Stimulated activated CD8-positive, alpha-beta memory T cell treated with anti-CD3 and anti-CD28 coated beads, Interleukin-12 subunit alpha, Interleukin-12 subunit beta, amount 100 ng/mL, for 24 hours (primary cell): ENCODE measurements around the gene KDM4B.

Experiments
- DNase-seq: peaks from one replicate; pipeline ENCODE4 v3.0.0-alpha.2; 2020; ENCODE audit errors: extremely low read depth

KDM4B gene

DNA sequence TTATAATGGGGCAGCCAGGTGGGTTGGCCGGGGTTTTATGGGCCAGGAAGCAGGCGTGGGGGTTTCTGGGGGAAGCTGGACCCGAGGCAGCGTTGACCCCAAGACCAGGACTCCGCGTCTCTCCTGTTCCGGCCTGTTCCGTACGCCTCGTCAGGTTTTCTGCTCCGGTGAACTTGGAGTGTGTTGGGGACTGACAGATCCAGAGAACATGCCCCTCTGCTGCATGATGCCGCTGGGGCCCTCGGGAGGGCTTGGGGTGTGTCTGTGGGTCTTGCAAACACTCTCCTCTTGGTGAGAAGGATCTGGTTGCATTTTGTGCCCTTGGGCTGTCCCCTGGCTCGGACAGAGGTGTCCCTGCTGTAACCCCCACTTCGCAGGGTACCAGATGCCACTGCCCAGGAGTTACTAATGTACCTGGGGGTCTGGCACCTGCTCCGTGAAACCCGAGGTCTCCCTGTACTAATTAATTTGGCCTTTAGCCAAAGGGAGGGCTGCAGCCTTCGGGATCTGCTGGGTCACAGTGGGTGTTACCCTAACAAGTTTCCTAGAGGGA lies 15.6 kb downstream of the KDM4B start:
- no peak for DNase-seq

DNA sequence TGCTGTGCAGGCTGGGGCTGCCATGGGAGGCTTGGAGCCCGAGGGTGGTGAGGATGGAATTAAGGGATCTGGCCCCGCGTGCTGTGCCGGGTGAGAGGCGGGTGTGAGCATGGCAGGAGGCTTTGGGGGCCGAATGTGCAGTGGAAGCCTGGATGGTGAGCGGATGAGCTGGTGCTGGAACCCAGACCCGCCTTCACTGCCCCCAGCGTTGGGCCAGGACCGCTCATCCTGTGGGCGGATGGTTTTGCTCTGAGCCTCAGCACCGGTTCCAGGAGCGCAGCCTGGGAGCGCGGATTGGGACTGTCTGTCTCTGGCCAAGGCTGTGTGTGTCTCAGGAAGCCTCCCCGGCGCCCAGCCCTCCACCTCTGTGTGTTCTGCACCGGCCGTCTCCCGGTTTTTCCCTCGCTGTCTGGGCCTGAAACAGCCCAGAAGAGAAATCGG lies 16.7 kb downstream of the KDM4B start:
- no peak for DNase-seq

DNA sequence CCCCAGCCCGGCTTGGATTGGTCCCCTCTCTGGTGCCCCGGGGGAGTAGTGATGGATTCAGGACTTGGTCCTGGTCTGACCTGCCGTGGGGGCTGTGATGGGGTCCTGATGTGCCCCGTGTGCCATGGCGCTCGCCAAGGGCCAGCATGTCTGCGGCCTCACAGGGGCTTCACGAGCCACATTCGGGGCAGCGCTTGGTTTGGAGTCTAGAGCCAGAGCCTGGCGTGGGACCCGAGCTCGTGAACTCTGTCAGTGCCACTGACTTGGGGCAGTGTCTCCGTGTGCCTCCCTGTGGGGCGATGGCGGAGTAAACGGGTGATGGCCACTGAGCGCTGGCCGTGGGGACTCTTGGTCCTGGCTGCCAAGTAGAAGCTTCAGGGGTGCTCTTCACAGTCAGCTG lies 17.1 kb downstream of the KDM4B start:
- DNase-seq: no peak

DNA sequence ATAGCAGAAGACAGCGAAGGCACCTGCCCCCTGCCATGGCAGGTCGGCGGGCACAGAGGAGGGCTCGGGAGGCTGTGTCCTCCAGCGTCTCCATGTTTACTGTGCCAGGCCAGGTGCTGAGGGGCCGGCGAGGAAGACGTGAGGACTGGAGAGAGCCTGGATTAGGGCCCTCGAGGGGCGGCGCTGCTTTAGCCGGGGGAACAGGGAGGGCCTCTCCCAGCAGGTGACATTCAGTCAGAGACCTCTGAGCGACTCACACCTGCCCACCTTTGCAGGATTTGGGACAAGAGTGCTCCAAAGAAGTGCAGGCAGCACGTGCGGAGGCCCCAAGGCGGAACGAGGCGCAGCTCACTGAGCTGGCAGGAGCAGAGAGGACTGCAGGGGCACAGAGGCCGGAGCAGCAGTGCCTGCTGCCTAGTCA lies 17.6 kb downstream of the KDM4B start:
- no peak for DNase-seq

DNA sequence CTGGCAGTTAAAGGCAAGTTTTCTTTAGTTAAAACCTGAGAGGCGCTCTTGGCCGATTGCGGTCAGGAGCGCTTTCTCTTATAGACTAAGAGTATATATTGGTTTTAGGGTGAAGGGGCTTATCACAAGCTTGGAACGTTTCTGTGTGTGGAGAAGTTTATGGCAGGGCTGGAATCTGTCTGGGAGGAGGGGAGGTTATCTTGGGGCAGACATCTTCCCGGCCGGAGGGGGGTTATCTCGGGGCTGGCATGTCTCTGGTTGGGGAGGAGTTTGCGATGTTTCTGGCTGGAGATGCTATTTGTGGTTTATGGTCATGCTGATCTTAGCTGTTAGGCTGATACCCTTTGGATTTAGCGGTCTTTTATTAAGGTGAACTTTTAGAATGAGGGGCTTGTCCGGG lies 18.3 kb downstream of the KDM4B start:
- DNase-seq: no peak

DNA sequence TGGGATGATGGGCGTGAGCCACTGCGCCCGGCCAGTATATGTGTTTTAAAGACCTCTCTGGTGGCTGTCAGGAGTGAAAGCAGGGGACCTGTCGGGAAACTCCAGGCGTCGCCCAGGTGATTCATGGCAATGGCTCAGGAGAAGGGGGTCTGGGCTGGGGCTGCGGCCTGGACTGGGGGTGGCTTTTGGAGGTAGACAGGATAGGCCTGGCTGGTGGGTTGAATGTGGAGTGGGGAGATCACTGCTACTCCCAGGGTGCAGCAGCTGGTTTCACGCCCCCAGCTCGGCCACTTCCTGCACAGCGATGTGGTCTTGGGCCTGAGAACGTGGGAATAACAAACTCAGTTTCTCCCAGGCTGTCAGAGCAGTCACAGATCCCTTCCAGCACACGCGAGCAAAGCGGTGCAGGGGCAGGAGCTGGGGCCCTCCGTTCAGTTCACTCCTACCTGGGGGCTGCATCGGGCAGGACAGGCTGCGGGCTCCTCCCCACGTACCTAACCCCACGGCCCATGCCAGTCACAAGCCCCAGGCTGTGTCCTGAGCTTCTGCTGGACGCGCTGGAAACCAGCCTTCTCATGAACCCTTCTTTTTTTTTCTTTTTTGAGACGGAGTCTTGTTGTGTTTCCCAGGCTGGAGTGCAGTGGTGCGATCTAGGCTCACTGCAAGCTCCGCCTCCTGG lies 18.9 kb downstream of the KDM4B start:
- no peak for DNase-seq

DNA sequence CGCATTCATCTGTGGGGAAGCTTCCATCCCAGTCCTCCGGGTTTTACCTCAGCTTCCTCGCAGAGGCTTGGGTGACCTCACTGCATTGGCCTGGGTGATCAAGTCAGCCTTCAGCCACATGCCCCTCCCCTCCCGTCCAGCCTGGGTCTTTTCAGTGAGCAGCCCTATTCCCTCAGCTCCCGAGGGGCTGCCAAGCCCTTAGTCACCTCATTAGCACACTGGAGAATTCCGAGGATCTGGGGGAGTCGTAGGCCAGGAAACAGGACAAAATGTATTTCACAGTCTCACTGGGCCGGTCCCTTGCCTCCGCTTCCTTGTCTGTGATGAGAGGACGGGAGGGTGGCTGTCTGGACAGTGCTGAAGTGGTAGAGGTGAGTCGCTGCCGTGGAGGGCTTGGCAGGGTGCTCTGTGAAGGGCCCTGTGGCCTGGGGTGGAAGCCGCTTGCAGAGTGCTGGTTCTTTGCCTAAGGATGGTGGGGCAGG lies 19.9 kb downstream of the KDM4B start:
- DNase-seq: no peak

DNA sequence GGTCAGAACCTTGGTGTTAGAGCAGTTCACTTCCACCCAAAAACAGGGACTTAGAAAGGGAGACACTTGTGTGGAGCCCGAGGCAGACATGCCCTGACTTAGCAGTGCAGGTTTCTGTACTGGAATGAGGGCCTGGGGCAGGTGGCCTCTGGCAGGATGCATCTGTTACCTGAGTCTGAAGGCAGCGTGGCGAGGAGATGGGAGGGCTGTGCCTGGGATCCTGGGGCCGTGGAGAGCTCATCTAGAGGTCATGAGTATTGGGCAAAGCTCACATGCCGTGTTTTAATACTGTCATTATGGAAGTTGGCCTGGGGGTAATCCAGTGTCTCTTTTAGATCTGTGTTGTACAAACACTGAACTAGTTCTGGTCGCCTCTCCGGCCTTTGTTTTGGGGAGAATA lies 21.4 kb downstream of the KDM4B start:
- no peak for DNase-seq

DNA sequence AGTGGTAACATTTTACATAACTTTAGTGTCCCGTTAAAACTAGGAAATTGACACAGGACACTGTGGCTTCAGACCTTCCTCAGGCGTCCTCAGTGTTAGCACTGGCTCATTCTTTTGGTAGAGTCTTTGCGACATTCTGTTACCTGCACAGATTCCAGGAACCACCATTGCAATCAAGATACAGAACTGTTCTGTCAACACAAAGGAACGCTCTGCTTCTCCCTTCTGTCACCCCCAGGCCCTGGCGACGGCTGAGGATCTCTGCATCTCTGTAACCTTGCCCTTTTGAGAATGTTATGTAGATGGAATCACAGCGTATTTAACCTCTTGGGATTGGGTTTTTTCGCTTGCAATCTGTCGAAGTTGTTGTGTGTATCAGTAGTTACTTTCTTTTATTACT lies 22.6 kb downstream of the KDM4B start:
- no peak for DNase-seq

DNA sequence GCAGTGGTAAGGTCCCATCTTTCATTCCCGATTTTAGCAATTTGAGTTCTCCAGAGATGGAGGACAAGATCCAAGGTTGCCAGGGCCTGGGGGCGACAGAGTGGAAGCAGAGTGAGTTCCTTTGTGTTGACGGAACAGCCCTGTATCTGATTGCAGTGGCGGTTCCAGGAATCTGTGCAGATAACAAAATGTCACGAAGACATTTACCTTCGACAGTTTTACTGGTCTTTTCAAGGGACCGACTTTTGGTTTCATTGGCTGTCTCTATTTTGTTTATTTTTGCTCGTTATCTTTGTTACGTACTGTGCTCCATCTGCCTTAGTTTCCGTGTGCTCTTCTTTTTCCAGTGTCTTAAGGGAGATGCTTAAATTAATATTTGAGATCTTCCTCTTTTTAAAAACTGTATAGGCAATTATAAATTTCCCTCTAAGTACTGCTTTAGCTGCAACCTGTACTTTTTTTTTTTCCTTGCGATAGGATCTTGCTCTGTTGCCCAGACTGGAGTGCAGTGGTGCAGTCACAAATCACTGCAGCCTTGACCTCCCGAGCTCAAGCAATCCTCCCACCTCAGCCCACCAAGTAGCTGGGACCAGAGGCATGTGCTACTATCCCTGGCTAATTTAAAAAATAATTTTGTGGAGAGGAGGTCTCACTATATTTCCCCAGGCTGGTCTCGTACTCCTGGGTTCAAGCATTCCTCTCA lies 23.2 kb downstream of the KDM4B start:
- DNase-seq: no peak

DNA sequence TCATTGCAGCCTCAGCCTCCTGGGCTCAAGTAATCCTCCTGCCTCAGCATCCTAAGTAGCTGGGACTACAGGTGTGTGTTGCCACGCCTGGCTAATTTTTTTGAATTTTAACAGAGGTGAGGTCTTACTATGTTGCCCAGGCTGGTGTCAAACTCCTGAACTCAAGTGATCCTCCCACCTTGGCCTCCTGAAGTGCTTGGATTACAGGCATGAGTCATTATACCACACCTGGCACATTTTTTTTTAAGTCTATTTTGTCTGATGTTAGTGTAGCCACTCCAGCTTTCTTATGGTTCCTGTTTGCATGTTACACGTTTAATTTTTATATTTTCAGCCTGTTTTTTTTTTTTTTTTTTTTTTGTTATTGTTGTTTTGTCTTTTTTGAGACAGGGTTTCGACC lies 24.8 kb downstream of the KDM4B start:
- no peak for DNase-seq

DNA sequence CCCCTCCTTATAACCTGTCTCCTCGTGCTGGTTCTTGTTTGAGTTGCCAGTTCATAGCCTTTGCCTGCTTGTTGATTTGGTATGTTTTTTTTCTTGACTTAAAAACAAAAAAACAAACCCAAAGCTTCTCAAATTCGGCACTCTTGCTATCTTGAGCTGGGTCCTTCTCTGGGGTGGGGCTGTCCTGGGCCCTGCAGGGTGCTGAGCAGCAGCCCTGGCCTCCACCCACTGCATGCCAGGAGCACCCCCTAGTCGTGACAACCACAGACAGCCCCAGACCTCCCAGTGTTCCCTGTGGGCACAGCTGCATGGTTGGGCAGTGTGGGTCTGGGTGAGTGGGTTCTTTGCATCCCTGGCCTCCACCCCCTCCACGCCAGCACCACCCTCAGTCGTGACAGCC lies 27.8 kb downstream of the KDM4B start:
- no peak for DNase-seq

DNA sequence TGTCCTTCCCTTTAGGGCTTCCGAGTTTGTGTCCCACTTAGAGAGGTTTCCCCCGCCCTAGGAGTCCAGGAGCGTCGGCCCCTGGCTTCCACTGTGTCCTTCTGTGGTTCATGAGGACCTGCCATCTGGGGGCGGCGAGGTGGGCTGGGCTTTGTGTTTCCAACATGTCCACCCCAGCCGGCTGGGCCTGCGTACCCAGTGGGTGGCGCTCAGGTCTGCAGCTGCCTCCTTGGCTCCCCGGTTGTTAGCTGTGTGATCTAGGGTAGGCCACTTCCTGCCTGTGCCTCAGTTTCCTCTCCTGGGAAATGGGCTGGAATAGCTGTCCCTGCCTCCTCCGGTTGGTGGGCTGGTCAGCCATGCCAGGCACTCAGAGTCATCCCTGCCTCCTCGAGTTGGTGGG lies 28.4 kb downstream of the KDM4B start:
- no peak for DNase-seq

DNA sequence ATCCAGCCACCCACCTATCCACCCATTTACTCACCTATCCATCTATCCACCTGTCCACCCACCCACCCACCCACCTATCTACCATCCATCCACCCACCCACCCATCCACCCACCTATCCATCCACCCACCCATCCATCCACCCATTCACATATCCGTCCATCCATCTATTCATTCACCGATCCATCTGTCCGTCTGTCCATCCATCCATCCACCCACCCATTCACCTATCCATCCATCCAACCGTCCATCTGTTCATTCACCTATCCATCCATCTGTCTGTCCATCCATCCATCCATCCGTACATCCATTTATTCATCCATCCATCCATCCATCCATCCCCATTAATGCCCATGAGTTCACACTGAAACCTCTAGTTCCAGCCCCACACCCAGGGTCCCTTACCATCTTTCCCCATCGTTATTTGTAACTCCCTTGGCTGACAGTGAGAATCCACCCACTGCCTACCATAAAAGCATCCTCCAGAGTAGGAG lies 31.3 kb downstream of the KDM4B start:
- no peak for DNase-seq

DNA sequence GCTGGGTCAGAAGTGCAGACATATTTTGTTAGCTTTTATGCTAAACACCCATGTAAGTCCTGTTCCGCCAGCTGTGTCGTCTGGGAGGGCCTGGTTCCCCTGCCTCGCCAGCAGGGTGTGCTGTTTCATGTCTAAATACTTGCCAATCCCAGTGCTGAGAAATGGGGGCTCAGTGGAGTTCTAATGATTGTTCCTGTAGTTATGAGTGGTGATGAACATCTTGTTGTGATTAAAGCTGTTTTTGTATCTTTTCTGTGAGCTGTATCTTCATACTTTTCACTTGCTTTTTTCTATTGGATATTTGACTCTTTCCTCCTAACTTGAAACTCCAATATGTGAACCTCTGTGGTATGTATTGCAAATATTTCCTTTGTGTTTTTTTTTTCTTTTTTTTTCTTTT lies 32.7 kb downstream of the KDM4B start:
- DNase-seq: no peak

DNA sequence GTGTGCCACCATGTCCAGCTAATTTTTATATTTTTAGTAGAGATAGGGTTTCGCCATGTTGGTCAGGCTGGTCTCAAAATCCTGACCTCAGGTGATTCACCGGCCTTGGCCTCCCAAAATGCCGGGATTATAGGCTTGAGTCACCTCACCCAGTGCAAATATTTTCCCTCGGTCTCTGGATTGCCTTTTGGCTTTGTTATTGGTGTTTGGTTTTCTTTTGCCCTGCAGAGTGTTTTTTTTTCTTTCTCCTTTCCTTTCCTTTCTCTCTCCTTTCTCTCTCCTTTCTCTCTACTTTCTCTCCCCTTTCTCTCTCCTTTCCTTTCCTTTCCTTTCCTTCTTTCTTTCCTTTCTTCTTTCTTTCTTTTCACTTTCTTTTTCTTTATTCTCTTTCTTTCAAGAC lies 33.2 kb downstream of the KDM4B start:
- no peak for DNase-seq

DNA sequence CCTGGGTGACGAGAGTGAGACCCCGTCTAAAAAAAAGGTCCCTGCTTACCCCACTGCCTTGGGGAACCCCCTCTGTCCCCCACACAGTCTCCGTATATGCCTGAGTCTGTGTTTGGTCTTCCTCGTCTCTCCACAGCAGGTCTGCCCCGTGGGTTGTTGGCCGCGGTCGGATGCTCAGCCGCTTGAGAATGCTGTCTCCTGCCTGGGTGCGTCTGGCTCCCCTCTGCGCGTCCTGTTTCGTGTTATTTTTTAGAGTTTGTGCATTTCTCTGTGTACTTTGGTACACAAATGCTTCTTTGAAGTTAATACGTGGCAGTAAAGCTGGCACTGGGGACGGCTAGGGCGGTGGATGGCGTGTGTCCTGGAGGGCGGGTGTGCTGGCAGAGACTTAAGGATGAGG lies 34.9 kb downstream of the KDM4B start:
- no peak for DNase-seq

DNA sequence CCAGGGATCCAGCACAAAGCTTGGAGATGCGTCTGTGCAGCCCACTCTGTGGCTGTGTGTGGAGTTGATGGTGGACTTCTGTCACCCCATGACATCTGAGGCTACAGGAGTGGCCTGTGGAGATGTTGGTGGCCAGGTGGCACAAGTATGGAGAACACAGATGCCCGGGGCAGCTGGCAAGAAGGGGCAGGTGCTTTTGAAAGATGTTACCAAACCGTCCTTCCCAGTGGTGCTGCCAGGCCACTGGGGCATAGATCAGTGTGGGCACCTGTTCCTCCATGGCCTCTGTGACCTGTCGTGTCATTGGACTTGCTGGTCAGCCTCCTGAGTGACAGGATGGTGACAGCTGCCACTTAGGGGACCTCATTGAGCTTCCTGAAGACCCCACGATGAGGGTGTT lies 36.2 kb downstream of the KDM4B start:
- DNase-seq: no peak

DNA sequence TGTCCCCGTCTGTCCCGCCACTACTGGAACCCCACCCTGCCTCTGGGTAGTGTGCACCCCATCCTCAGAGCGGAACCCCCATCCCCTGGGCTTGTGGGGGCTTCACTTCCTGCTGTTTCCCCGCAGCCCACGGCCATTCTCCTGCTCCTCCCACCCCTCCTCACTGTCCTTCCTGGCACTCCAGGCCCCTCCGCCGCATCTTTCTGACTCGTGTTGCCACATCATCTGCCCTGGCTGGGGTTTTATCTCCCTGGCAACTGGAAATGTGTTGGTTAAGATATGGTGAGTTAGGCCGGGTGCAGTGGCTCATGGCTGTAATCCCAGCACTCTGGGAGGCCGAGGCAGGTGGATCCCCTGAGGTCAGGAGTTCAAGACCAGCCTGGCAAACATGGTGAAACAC lies 37.3 kb downstream of the KDM4B start:
- no peak for DNase-seq

DNA sequence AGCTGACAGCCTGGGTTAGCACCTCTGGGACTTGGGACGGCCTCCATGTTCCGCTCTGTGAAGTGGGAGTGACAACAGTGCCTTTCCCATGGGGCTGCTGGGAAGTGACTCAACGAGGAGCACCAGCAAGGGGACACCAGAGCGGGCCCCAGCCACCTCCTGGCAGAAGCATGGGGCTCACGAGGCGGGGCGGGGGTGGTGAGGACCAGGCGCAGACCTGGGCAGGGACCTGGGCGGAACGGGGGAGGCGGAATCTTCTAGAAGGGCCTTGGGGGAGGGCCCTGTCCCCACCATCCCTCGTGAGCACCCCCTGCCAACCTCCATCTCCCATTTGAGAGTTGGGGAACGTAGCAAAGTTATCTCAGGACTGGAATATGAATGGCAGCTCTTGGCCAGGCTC lies 37.9 kb downstream of the KDM4B start:
- no peak for DNase-seq

DNA sequence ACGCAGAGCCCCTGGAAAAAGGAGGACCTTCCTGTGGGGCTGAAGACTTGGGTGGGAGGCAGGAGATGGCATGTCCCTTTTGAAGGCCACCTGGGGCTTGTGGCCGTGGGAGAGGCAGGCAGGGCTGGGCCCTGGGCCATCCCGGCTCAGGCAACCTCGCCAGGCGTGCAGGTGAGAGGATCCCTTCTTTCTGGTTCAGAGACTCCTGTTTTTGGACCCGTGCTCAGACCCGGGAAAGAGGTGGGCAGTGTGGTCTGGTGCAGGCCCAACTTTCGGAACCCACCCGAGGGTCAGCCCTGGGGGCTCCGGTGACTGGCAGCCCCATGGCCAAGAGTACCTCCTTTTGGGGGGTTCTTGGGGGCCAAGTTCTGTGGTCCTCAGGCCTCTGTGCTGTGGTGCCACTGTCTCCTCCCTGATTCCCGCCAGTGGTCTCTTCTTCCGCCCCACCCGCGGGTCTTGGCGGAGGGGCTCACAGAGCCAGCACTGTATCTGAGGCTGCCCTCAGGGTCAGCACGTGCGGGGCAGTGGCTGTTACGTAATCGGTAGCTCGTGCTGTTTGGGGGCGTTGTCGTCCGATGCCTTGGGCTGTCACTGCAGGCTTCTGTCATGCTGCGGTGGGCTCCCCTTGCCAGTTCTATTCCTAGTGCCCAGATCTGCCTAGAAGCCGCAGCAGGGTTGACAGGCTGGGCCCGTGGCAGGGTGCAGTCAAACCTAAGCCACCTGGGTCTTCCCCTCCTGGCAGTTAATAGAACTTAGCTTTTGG lies 42.7 kb downstream of the KDM4B start:
- DNase-seq: no peak

DNA sequence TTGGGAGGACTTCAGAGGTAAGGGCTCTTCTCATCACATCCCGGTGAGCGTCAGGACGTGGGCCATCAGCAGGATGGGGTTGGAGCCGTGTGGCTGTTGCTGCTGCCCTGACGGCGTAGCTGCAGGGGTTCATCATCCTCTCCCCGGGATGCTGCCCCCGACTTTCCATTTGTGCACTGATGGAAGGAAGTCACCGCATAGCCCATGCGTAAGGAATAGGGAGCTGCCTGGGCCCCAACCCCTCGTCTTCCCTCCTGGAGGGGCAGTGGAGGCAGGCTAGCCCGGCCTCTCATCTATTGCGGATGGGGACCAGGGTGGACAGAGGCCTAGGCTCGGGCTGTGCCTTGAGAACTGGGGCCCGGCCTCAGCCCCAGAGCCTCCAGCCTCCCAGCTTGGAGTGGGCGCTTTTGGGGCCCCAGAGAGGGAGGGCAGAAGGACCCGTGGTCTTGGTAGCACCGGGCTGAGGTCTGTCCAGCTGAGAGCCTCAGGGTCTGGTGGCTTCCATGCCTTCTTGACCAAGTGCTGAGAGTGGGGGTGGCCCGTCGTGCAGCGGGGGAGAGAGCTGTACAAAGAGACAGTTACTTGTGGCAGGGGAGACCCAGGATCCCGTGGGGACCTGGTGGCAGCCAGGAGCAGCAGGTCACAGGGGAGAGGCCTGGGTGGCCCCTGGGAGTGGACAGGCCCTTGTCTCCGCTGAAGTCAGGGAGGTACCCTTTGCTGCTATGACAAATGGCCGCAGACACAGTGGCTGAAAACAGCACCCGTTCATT lies 44.0 kb downstream of the KDM4B start:
- DNase-seq: no peak
